HG02981 (cell line): ENCODE results near the gene CACNA2D2.

Source experiments
- ATAC-seq: cut with Tn5 transposase; IDR thresholded peaks from one replicate; pipeline ENCODE4 v1.9.1; 2021; ENCODE audit warnings: mild to moderate bottlenecking, moderate library complexity; ENCODE audit not compliant: unreplicated experiment

Gene CACNA2D2

DNA sequence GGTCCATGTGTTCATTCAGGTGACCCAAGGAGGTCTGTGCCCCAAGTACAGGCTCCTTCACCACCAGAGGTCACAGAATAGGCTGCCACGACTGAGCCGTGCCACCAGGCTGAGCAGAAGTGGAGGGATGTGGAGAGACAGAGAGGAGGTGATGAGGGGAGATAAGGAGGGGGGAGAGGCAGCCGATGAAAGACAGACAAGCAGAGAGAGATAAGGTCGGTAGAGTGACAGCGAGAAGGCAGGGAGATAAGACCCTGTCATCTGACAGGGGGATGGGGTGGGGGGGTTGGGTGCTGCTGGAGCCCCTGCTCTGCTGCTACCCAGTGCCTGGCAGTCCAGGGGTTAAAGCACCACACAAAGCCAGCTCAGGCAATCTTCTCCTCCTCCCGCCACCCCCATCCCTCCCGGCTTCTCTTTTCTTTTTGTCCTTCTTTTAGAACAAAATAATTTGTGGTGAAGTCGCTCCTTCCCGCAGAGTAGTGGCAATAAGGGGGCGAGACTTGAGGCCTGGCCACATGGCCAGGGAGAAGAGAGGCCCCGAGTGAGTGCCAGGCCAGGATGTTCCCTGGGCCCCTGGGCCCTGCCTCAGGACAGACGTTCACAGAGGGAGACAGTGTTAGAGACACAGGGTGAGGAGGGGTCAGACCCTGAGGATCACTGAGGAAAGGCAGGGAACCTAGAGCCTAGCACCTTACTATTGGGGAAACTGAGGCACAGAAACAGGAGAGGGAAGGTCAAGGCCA, 67.9 kb downstream of the CACNA2D2 start:
- no peak for ATAC-seq

DNA sequence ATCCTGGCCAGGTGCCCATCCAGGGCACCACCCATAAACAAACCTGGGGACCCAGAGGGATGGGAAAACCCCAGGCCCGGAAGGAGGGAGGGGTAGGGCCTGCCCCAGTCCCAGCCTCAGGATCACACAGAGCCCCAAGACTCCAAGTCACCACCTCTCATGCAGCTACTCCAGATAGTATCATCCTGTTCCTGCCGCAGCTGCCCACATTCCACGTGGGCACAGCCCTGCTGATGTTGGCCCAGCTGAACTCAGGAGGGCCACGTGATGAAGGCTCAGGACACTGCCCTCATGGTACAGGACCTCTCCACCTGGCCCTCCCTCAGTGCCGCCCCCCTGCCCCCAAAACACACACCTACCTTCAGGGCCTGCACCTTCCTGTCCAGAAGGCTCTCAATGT, 69.5 kb downstream of the CACNA2D2 start:
- ATAC-seq, result no peak

GRCh38 chr3:50430950-50431435, 72.4 kb downstream of the CACNA2D2 start:
- ATAC-seq, result no peak

- no peak for ATAC-seq
These were observed 73.2 kb downstream of the CACNA2D2 start for GRCh38 chr3:50430191-50430590.

GRCh38 chr3:50428007-50428633, 75.3 kb downstream of the CACNA2D2 start:
- ATAC-seq, result no peak

- no peak for ATAC-seq
These were observed 76.2 kb downstream of the CACNA2D2 start for GRCh38 chr3:50427217-50427616.

DNA sequence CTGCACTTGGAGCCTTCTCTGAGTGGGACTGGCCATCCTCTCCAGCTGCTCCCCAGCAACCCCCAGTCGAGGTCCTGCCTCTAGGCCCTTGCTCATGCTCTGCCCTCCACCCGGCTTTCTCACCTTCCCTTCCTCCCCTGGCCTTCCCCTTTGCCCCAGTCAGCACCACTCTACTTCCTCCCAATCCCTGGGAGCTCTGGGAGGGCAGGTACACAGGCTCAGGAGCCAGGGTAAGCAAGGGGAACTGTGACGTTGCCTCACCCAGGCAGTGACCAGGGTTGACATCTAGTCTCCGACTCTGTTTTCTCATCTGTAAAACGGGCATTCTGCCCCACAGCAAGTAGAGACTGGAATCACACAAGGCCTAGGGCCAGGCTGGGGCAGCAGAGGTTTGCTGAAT, 77.5 kb downstream of the CACNA2D2 start:
- ATAC-seq, result no peak

DNA sequence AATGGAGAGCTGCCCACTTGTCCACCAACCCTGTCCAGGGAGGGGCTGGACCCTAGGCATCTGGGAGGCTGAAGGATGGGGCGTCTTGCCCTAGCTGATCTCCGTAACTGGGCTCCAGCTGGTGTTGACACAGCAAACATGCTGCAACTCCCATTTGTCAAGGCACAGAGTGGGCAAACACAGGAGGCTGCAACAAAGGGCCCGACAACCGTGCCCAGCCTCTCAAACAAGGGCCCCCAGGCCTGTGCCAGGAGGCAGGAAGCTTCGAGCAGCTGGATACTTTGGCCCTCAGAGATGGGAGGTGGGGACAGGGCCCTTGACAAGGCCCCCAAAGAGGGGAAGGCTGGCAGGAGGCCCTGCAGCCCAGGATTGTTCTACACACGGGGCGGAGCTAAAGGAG, 79.9 kb downstream of the CACNA2D2 start:
- ATAC-seq, result no peak

DNA sequence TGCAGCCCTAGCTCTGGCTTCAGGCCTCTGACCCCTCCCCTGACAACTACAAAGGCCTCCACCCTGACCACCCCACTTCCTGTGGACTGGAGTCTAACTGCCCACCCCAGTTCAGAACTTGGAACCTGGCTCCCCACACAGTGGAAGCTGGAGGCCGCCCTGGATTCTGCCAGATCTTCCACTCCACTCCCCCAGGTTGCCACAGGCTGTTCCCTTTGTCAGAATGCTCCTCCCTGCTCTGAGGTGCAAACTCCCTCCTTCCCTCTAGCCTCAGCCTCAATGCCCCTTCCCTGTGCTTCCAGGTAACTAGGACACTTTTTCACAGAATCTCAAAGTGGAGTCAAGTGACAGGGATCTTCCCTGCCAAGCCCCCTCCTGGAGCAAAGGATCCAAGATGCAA, 81.3 kb downstream of the CACNA2D2 start:
- ATAC-seq, result no peak

- no peak for ATAC-seq
These were observed 83.7 kb downstream of the CACNA2D2 start for GRCh38 chr3:50419595-50420370.

- ATAC-seq, result no peak
These were observed 84.6 kb downstream of the CACNA2D2 start for GRCh38 chr3:50418850-50419249.

DNA sequence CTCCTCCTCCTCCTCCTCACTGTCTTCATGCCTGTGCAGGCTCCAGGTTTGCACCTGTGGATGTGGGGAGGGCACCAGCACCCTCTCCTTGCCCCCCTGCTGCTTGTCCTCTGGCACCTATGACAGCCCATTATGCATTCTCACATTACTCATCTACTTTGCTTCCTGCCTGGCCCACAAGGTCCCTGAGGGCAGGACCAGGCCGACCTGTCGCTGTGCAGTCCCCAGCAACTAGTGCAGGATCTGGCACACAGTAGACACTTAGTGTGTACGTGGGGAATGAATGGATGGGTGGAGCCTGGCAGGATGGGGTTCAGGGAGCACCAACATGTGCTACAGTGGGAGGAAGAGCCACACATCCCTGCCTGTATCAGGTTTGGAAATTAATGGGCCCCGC, 85.8 kb downstream of the CACNA2D2 start:
- ATAC-seq, result no peak

- no peak for ATAC-seq
These were observed 86.4 kb downstream of the CACNA2D2 start for GRCh38 chr3:50416736-50417636.

GRCh38 chr3:50415816-50416215, 87.6 kb downstream of the CACNA2D2 start:
- no peak for ATAC-seq

GRCh38 chr3:50415061-50415460, 88.4 kb downstream of the CACNA2D2 start:
- no peak for ATAC-seq

DNA sequence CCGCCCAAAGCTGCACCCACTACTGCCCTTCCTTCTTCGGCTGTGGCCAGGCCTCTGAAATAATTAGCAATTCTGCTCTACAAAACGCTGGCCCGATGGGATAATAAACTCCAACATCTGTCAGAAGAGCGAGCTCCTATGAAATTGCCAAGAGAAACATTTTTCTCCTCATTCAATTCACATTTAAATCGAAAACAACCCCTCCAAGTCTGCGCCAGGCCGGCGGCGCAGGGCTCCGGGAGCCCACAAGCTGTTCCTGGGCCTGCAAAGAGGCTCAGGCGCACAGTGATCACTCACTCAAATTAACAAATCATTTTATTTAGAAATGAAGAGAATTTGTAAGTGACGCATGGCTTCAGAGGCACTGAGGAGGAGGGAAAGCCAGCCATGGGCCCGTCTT, 88.8 kb downstream of the CACNA2D2 start:
- no peak for ATAC-seq

DNA sequence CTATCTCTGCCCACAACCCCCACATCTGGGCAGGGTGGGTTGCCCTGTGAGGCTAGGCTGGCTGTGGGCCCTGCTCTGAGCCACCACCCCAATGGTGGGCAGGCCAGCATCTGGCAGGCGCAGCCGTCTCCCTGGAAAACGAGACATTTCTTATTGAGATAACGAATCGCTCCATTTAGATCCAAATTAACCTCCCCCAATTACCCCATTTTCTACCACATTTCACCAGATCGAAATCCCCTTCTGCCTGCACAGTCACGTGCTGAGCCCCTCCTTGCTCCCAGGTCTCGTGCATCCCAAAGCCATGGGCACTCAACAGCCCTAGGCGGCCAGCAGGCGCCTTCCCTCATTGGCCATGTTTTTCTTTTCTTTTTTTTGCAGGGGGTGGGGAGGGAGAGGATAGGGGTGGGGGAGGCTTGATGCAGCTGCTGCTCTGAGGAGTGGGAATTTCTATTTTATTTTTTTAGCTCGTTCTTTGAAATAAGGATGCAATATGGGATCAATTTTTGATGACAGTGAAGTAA, 91.1 kb downstream of the CACNA2D2 start:
- ATAC-seq, result no peak

GRCh38 chr3:50411229-50411628, 92.2 kb downstream of the CACNA2D2 start:
- ATAC-seq, result no peak

DNA sequence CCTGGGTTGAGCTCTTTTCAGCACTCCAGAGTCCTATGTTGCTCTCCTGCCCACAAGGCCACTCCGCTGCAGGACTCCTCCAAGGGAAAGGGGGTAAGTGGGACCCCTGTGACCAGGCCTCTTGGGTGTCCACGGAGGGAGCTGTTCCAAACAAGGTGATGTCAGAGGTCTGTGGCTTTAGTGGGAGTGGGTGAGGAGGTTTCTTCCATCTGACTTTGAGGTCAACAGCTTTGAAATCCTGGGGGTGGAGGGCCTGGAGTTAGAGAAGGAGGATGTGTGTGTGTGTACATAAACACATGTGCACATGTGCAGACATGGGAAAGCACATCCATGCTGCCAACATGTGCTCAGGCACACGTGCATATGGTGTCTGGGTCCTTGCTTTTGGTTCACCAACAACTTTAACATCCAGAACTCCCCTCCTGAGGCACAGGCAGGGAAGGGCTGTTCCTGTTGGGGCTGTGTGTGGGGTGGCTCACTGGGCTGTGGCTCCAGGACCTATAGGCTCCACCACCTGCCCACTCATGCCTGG, 92.8 kb downstream of the CACNA2D2 start:
- ATAC-seq, result no peak

GRCh38 chr3:50410185-50410584, 93.2 kb downstream of the CACNA2D2 start:
- no peak for ATAC-seq
